ENCODE results near the gene GALNS.

The GALNS gene

DNA sequence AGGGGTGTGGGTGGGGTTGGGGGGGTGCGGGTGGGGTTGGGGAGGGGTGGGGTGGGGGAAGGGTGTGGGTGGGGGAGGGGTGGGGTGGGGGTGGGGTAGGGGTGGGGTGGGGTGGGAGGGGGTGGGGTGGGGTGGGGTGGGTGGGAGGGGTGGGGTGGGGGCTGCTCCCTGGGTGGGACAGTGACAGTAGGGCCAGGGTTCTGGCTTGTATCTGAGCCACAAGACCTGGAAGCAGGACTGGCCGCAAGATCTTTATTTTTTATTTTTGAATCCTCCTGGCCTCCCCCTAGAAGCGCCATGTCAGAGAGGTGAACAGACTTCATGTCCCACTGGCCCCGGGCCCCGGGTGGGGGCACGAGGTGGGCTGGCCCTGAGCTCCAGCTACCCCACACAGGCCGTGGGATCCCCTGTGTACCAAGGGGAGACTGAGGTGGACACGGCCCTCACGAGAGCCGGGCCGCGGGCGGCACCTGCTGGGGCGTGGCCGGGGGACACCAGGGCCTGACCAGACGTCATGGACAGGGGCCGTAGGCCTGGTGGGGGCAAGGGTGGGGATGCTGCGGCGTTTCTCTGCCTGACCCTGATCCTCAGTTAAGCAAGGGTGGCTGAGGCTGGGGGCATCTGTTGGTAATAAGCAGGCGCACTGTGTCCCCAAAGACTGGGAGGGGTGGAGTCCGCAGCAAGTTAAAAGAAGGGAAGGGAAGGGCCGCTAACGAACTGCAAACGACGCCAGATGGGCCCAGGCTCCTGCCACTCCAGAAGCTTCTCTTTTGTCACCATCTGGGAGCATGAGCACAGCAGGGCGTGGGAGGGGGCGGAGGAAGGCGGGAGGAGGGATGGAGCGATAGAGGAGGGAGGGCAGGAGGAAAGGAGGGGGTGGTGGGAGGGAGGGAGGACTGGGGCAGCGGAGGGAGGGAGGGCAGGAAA is 32.0 kb upstream of the GALNS start:
- Histone ChIP-seq H3K9ac (ENCODE audit: low read depth, low read length) (no peak overlapping the region), H3K4me3 (ENCODE audit: low read depth in 1 of 2, low read length in 2 of 2) (no peak overlapping the region), H3K9me3 (ENCODE audit: insufficient read depth, low read length, severe bottlenecking) (no peaks in the 10 kb centered on the region), H4K20me1 (ENCODE audit: insufficient read depth, low read length) (no peaks in the 10 kb centered on the region; the same call in 1 of the 2 replicates), H3K4me1 (ENCODE audit: insufficient read depth, low read length) (no peaks in the 10 kb centered on the region), H3K36me3 (ENCODE audit: insufficient read depth, low read length) (no peaks in the 10 kb centered on the region), H3K27ac (ENCODE audit: low read length) (no peak overlapping the region), H3K4me2 (ENCODE audit: insufficient read depth, low read length) (no peak overlapping the region), H2AFZ (ENCODE audit: low read depth, low read length) (no peak overlapping the region), H3K79me2 (ENCODE audit: insufficient read depth, low read length) (no peaks in the 10 kb centered on the region), H3K27me3 (ENCODE audit: insufficient read depth, low read length, poor library complexity) (no peaks in the 10 kb centered on the region)
- DNase-seq: peak; percentile 27
- ATAC-seq (ENCODE audit: insufficient read depth, low read depth): no peak
- no peak for TF ChIP-seq EZH2 (IDR thresholded peaks at IDR 0.05; ENCODE audit: borderline replicate concordance, low read depth, low read length, severe bottlenecking)
- TF ChIP-seq, protein P1, sequence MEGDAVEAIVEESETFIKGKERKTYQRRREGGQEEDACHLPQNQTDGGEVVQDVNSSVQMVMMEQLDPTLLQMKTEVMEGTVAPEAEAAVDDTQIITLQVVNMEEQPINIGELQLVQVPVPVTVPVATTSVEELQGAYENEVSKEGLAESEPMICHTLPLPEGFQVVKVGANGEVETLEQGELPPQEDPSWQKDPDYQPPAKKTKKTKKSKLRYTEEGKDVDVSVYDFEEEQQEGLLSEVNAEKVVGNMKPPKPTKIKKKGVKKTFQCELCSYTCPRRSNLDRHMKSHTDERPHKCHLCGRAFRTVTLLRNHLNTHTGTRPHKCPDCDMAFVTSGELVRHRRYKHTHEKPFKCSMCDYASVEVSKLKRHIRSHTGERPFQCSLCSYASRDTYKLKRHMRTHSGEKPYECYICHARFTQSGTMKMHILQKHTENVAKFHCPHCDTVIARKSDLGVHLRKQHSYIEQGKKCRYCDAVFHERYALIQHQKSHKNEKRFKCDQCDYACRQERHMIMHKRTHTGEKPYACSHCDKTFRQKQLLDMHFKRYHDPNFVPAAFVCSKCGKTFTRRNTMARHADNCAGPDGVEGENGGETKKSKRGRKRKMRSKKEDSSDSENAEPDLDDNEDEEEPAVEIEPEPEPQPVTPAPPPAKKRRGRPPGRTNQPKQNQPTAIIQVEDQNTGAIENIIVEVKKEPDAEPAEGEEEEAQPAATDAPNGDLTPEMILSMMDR (IDR thresholded peaks at IDR 0.05; ENCODE audit: borderline replicate concordance, extremely low read depth, low read length, poor library complexity, severe bottlenecking): no peak

GRCh38 chr16:88888057-88888456 is 31.3 kb upstream of the GALNS start:
- Histone ChIP-seq H2AFZ (ENCODE audit: low read depth, low read length) (no peak overlapping the region), H3K27me3 (ENCODE audit: insufficient read depth, low read length, poor library complexity) (no peaks in the 10 kb centered on the region), H3K4me3 (ENCODE audit: low read depth in 1 of 2, low read length in 2 of 2) (no peak overlapping the region), H4K20me1 (ENCODE audit: insufficient read depth, low read length) (no peaks in the 10 kb centered on the region), H3K36me3 (ENCODE audit: insufficient read depth, low read length) (no peaks in the 10 kb centered on the region), H3K9me3 (ENCODE audit: insufficient read depth, low read length, severe bottlenecking) (no peaks in the 10 kb centered on the region), H3K79me2 (ENCODE audit: insufficient read depth, low read length) (no peaks in the 10 kb centered on the region), H3K4me2 (ENCODE audit: insufficient read depth, low read length) (no peak overlapping the region), H3K4me1 (ENCODE audit: insufficient read depth, low read length) (no peaks in the 10 kb centered on the region), H3K9ac (ENCODE audit: low read depth, low read length) (no peak overlapping the region), H3K27ac (ENCODE audit: low read length) (no peak overlapping the region)
- TF ChIP-seq, protein P1 (IDR thresholded peaks at IDR 0.05; ENCODE audit: borderline replicate concordance, extremely low read depth, low read length, poor library complexity, severe bottlenecking): no peak
- no peak for TF ChIP-seq EZH2 (IDR thresholded peaks at IDR 0.05; ENCODE audit: borderline replicate concordance, low read depth, low read length, severe bottlenecking)
- no peak for DNase-seq
- ATAC-seq (ENCODE audit: insufficient read depth, low read depth): no peak

GRCh38 chr16:88886845-88887521 is 30.2 kb upstream of the GALNS start:
- no peak for ATAC-seq (ENCODE audit: insufficient read depth, low read depth)
- no peak overlapping the region for H3K4me3 ChIP-seq (ENCODE audit: low read depth in 1 of 2, low read length in 2 of 2)
- no peaks in the 10 kb centered on the region for H3K36me3 ChIP-seq (ENCODE audit: insufficient read depth, low read length)
- no peaks in the 10 kb centered on the region for H3K4me1 ChIP-seq (ENCODE audit: insufficient read depth, low read length)
- H3K27me3 ChIP-seq (ENCODE audit: insufficient read depth, low read length, poor library complexity): no peaks in the 10 kb centered on the region
- no peaks in the 10 kb centered on the region for H4K20me1 ChIP-seq (ENCODE audit: insufficient read depth, low read length)
- TF ChIP-seq EZH2 (IDR thresholded peaks at IDR 0.05; ENCODE audit: borderline replicate concordance, low read depth, low read length, severe bottlenecking): no peak
- TF ChIP-seq, protein P1 (IDR thresholded peaks at IDR 0.05; ENCODE audit: borderline replicate concordance, extremely low read depth, low read length, poor library complexity, severe bottlenecking): no peak
- H3K9me3 ChIP-seq (ENCODE audit: insufficient read depth, low read length, severe bottlenecking): no peaks in the 10 kb centered on the region
- no peak overlapping the region for H2AFZ ChIP-seq (ENCODE audit: low read depth, low read length)
- no peak for DNase-seq
- H3K27ac ChIP-seq (ENCODE audit: low read length): no peak overlapping the region
- no peak overlapping the region for H3K4me2 ChIP-seq (ENCODE audit: insufficient read depth, low read length)
- no peaks in the 10 kb centered on the region for H3K79me2 ChIP-seq (ENCODE audit: insufficient read depth, low read length)
- H3K9ac ChIP-seq (ENCODE audit: low read depth, low read length): no peak overlapping the region

Measured in DND-41 (cell line).